Gastroesophageal sphincter (tissue), 3 donors: Measurements from ENCODE around the gene FANCB.

ENCODE experiments used
- CTCF ChIP-seq, 4 experiments: fragments of 200-600 bp in 2 of 4; fragments of 450-650 bp in 2 of 4; sonication (generic) in 1 of 4; IDR thresholded peaks; one replicate each; pipeline ENCODE4 v1.5.1; 2017 to 2019; ENCODE audit warnings: antibody characterized with exemption in 4 of 4, mild to moderate bottlenecking in 2 of 4, moderate library complexity in 2 of 4
- POLR2A ChIP-seq, 2 donors: fragments of 450-650 bp; IDR thresholded peaks; one replicate each; pipeline ENCODE4 v1.6.1; 2017; ENCODE audit warnings: antibody characterized with exemption in 2 of 2, mild to moderate bottlenecking in 2 of 2, moderate library complexity in 1 of 2
- POLR2AphosphoS5 ChIP-seq: sonication (generic); formaldehyde crosslinking; IDR thresholded peaks from one replicate; pipeline ENCODE4 v1.6.1; 2017; ENCODE audit warnings: antibody characterized with exemption

GRCh38 chrX:14851526-14851925 lies 21.3 kb downstream of the FANCB start:
- no peak for TF ChIP-seq CTCF (IDR thresholded peaks at IDR 0.05)
- TF ChIP-seq POLR2A (IDR thresholded peaks at IDR 0.05): no peak
- no peak for TF ChIP-seq POLR2AphosphoS5
